CD14-positive monocyte (primary cell): ENCODE data around the gene ENKUR. TPM values are rescaled to one million over a fixed set of nuclear protein-coding genes. Genes with fewer than 3 reads are reported as not detected.

Source experiments
- DNase-seq, 3 donors: peaks; one replicate each; pipeline ENCODE4 v3.0.0-alpha.2; 2011 to 2022
- H2AFZ ChIP-seq: 2 replicates; pipeline ENCODE4 v1.6.0; 2012; ENCODE audit warnings: mild to moderate bottlenecking, low read depth, low read length, inconsistent platforms; ENCODE audit not compliant: insufficient read depth, poor library complexity, severe bottlenecking
- H3K27ac ChIP-seq, 2 donors: 1 replicate in 1 of 2; 2 replicates in 1 of 2; pipeline ENCODE4 v1.5.1; 2012 to 2013; ENCODE audit warnings: low read length in 2 of 2, control low read depth in 1 of 2, inconsistent platforms in 1 of 2, low read depth in 1 of 2, mild to moderate bottlenecking in 1 of 2
- H3K27me3 ChIP-seq, 2 donors: one replicate each; pipeline versions ENCODE4 v1.6.0 to v1.6.1; 2011 to 2013; ENCODE audit warnings: low read length in 2 of 2; ENCODE audit not compliant: control insufficient read depth in 2 of 2, insufficient read depth in 2 of 2
- H3K36me3 ChIP-seq, 2 donors: replicated peaks in 1 of 2; 1 replicate in 1 of 2; 2 replicates in 1 of 2; pipeline versions ENCODE4 v1.5.1 to v1.6.1; 2012 to 2013; ENCODE audit warnings: low read length in 2 of 2, control low read depth in 1 of 2, inconsistent platforms in 1 of 2, mild to moderate bottlenecking in 1 of 2; ENCODE audit not compliant: insufficient read depth in 2 of 2, control insufficient read depth in 1 of 2
- H3K4me1 ChIP-seq, 2 donors: 1 replicate in 1 of 2; 2 replicates in 1 of 2; pipeline versions ENCODE4 v1.5.1 to v1.6.1; 2012 to 2013; ENCODE audit warnings: low read length in 2 of 2, control low read depth in 1 of 2, inconsistent platforms in 1 of 2, mild to moderate bottlenecking in 1 of 2, moderate library complexity in 1 of 2; ENCODE audit not compliant: insufficient read depth in 2 of 2, control insufficient read depth in 1 of 2
- H3K4me2 ChIP-seq: replicated peaks from 2 replicates; pipeline ENCODE3; 2012; ENCODE audit warnings: low read length, moderate library complexity, mild to moderate bottlenecking; ENCODE audit not compliant: poor library complexity, severe bottlenecking; ENCODE audit errors: extremely low read depth
- H3K4me3 ChIP-seq, 3 experiments: fragments of 200-600 bp in 1 of 3; sonication (generic) in 1 of 3; replicated peaks in 1 of 3; 1 replicate in 2 of 3; 2 replicates in 1 of 3; pipeline ENCODE4 v1.5.1; 2011 to 2013; ENCODE audit warnings: low read length in 3 of 3, mild to moderate bottlenecking in 3 of 3, control low read depth in 2 of 3, low read depth in 2 of 3, inconsistent platforms in 1 of 3, moderate library complexity in 1 of 3
- H3K79me2 ChIP-seq: 2 replicates; pipeline ENCODE4 v1.6.0; 2012; ENCODE audit warnings: mild to moderate bottlenecking, control low read depth, inconsistent platforms, low read length, moderate library complexity; ENCODE audit not compliant: insufficient read depth
- H3K9ac ChIP-seq: 2 replicates; pipeline ENCODE4 v1.6.0; 2017; ENCODE audit warnings: low read length, mild to moderate bottlenecking; ENCODE audit not compliant: insufficient read depth, poor library complexity, severe bottlenecking
- H3K9me3 ChIP-seq, 2 donors: replicated peaks in 1 of 2; 1 replicate in 1 of 2; 2 replicates in 1 of 2; pipeline versions ENCODE4 v1.5.1 to v1.6.1; 2012 to 2013; ENCODE audit warnings: low read length in 2 of 2, control low read depth in 1 of 2; ENCODE audit not compliant: control insufficient read depth in 1 of 2, insufficient read depth in 1 of 2
- H4K20me1 ChIP-seq: 2 replicates; pipeline ENCODE4 v1.6.0; 2012; ENCODE audit warnings: mild to moderate bottlenecking, low read length, control low read depth, moderate library complexity; ENCODE audit not compliant: insufficient read depth
- H3K27ac Mint-ChIP-seq, 7 donors: one replicate each; pipeline ENCODE4 v1.8.0; 2020; ENCODE audit warnings: mild to moderate bottlenecking in 7 of 7, mixed read lengths in 7 of 7, moderate library complexity in 6 of 7, inconsistent platforms in 2 of 7
- H3K27me3 Mint-ChIP-seq, 3 donors: one replicate each; pipeline ENCODE4 v1.8.0; 2021 to 2022; ENCODE audit warnings: low read depth in 3 of 3, mild to moderate bottlenecking in 3 of 3, mixed read lengths in 3 of 3, moderate library complexity in 3 of 3, inconsistent platforms in 1 of 3
- H3K36me3 Mint-ChIP-seq, 2 donors: one replicate each; pipeline ENCODE4 v1.8.0; 2020; ENCODE audit warnings: mixed read lengths in 2 of 2, inconsistent platforms in 1 of 2, mild to moderate bottlenecking in 1 of 2
- H3K4me1 Mint-ChIP-seq: one replicate; pipeline ENCODE4 v1.8.0; 2020; ENCODE audit warnings: mild to moderate bottlenecking, mixed read lengths
- H3K4me3 Mint-ChIP-seq, 2 donors: one replicate each; pipeline ENCODE4 v1.8.0; 2020; ENCODE audit warnings: mild to moderate bottlenecking in 2 of 2, mixed read lengths in 2 of 2, moderate library complexity in 1 of 2
- H3K9me3 Mint-ChIP-seq, 7 donors: one replicate each; pipeline ENCODE4 v1.8.0; 2020 to 2022; ENCODE audit warnings: mixed read lengths in 7 of 7, mild to moderate bottlenecking in 6 of 7, moderate library complexity in 6 of 7, inconsistent platforms in 2 of 7
- WGBS: methylation state at CpG from one replicate; pipeline ENCODE4 v1.1.5; 2013; ENCODE audit warnings: missing lambda C conversion rate; ENCODE audit not compliant: insufficient coverage; 5-methylcytosine and 5-hydroxymethylcytosine counted together
- intact Hi-C, 2 donors: fragments of 100-400 bp; cut with micrococcal nuclease; formaldehyde crosslinking; loops; one replicate each; pipeline versions ENCODE4 v1.15.0 to v1.15.1; 2023
- polyA plus RNA-seq, 3 donors: library from polyadenylated mRNA; depleted of rRNA in 1 of 3; unstranded in 2 of 3; stranded (reverse) in 1 of 3; fragments of 300-500 nt in 2 of 3; fragments of >200 nt in 1 of 3; fragmentation: Illumina TruSeq in 2 of 3; gene quantifications; 1 replicate in 2 of 3; 2 replicates in 1 of 3; pipeline ENCODE4 v1.2.3, GENCODE V29; 2012 to 2021
- TF ChIP-seq, protein P1 (sequence below): fragments of 200-600 bp; IDR thresholded peaks from one replicate; pipeline ENCODE4 v1.8.0; 2022; ENCODE audit warnings: antibody characterized with exemption, mild to moderate bottlenecking

The ENKUR gene
- polyA plus RNA-seq, 3 donors = 0.16 TPM; not detected in 2

DNA sequence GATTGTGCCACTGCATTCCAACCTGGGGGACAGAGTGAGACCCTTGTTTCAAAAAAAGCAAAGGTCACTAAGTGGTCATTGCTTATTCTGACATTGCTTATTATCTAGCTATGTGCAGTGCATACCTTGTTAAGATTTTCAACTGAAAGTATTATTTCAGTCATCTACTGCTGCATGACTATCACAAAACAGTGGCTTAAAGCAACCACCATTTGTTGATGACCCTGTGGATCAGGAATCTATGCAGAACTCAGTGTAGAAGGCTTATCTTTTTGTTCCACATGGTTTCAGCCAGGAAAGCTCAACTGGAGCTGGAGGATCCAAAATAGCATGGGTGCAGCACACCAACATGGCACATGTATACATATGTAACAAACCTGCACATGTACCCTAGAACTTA is 23.6 kb upstream of the ENKUR start:
- Histone ChIP-seq H3K27ac (no peak overlapping the region), H3K79me2 (no peaks in the 10 kb centered on the region), H3K36me3 (no peaks in the 10 kb centered on the region), H3K27me3 (no peaks in the 10 kb centered on the region), H2AFZ (no peak overlapping the region), H3K9ac (no peak overlapping the region), H3K9me3 (no peaks in the 10 kb centered on the region), H3K4me1 (no peaks in the 10 kb centered on the region), H3K4me3 (no peak overlapping the region), H3K4me2 (no peak overlapping the region), H4K20me1 (no peaks in the 10 kb centered on the region)
- peaks cover 0 to 2% (median 0%) of the 10 kb centered on the region in 7 donors for H3K9me3 Mint-ChIP-seq
- intact Hi-C loops = no loop called here
- no peak overlapping the region for H3K27ac Mint-ChIP-seq
- TF ChIP-seq, protein P1, sequence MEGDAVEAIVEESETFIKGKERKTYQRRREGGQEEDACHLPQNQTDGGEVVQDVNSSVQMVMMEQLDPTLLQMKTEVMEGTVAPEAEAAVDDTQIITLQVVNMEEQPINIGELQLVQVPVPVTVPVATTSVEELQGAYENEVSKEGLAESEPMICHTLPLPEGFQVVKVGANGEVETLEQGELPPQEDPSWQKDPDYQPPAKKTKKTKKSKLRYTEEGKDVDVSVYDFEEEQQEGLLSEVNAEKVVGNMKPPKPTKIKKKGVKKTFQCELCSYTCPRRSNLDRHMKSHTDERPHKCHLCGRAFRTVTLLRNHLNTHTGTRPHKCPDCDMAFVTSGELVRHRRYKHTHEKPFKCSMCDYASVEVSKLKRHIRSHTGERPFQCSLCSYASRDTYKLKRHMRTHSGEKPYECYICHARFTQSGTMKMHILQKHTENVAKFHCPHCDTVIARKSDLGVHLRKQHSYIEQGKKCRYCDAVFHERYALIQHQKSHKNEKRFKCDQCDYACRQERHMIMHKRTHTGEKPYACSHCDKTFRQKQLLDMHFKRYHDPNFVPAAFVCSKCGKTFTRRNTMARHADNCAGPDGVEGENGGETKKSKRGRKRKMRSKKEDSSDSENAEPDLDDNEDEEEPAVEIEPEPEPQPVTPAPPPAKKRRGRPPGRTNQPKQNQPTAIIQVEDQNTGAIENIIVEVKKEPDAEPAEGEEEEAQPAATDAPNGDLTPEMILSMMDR = no peak
- H3K36me3 Mint-ChIP-seq = no peaks in the 10 kb centered on the region
- no peak for DNase-seq
- H3K4me1 Mint-ChIP-seq = no peaks in the 10 kb centered on the region
- H3K27me3 Mint-ChIP-seq = peaks cover 4 to 12% (median 6%) of the 10 kb centered on the region in 3 donors
- no peak overlapping the region for H3K4me3 Mint-ChIP-seq

DNA sequence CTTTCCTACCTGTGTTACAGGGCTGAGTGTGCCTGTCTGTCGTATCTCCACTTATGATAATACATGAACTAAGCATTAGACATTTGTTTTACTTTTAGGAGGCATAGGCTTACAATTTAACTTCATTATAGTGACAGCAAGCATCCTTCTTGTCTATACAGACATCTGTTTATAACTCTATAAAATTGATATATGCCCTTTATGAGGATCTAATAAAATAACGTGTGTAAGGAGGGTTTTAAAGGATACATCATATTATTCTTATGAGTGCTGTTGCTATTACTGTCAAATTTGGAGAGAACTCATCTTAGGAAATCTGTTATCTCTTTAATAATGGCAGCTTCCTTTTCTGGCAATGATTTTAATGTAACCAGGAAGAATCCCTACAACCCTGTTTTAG is 22.4 kb upstream of the ENKUR start:
- H3K9me3 ChIP-seq = no peaks in the 10 kb centered on the region
- no peak overlapping the region for H3K9ac ChIP-seq
- WGBS = no CpG with 5 or more reads among the region's 2 CpGs
- no peak overlapping the region for H3K4me3 Mint-ChIP-seq
- TF ChIP-seq, protein P1 = no peak
- H4K20me1 ChIP-seq = no peaks in the 10 kb centered on the region
- no peak overlapping the region for H2AFZ ChIP-seq
- no peaks in the 10 kb centered on the region for H3K36me3 Mint-ChIP-seq
- no peak for DNase-seq
- H3K9me3 Mint-ChIP-seq = peaks cover 0 to 2% (median 0%) of the 10 kb centered on the region in 7 donors
- no peak overlapping the region for H3K27ac ChIP-seq
- no peaks in the 10 kb centered on the region for H3K27me3 ChIP-seq
- intact Hi-C loops = no loop called here
- no peaks in the 10 kb centered on the region for H3K79me2 ChIP-seq
- no peaks in the 10 kb centered on the region for H3K4me1 Mint-ChIP-seq
- H3K4me2 ChIP-seq = no peak overlapping the region
- peaks cover 4 to 11% (median 6%) of the 10 kb centered on the region in 3 donors for H3K27me3 Mint-ChIP-seq
- no peaks in the 10 kb centered on the region for H3K4me1 ChIP-seq
- no peak overlapping the region for H3K4me3 ChIP-seq
- H3K27ac Mint-ChIP-seq = no peak overlapping the region
- H3K36me3 ChIP-seq = no peaks in the 10 kb centered on the region
